TTC549 (cell line): ENCODE measurements around the gene SLC25A53.
"Not testable (repeated sequence)": the region's sequence is repeated elsewhere in the genome, so short reads cannot be mapped to it uniquely, and the experiment has no call there.

ENCODE experiments used
- FAIRE-seq: peaks from 2 replicates; lab custom pipeline; 2012; peaks lifted over from hg19 to GRCh38; lab: Jason Lieb, UNC

The SLC25A53 gene

DNA sequence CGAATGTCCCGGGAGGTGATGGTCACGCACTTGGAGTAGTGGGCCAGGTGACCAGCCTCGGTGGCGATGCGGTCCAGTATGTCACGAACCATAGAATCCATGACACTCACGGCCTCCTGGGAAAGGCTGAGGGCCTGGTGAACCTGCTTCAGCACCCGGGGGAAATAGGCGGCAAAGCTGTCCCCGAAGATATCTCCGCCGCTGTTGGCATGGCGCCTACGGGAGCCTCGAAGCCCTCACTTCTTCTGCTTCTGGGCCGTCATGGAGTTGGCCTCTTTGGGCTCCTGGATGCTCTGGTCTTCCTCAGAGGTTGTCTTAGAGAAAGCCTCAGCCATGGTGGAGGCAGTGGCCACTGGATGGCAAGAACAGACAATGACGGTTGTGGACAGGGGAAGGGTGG is 94.2 kb downstream of the SLC25A53 start:
- FAIRE-seq: not testable (repeated sequence)

- FAIRE-seq: not testable (repeated sequence)
Measured at GRCh38 chrX:104054956-104055355, 101.9 kb downstream of the SLC25A53 start.
